Choroid plexus epithelial cell (primary cell): ENCODE results near the gene HSD17B10.
A peak's percentile ranks its signal among the peaks of the same experiment; 100 is the strongest.
"Not testable (repeated sequence)": the region's sequence is repeated elsewhere in the genome, so short reads cannot be mapped to it uniquely, and the experiment has no call there.

Source experiments
- DNase-seq: peaks from one replicate; pipeline ENCODE4 v3.0.0-alpha.2; 2010; ENCODE audit warnings: low read depth
- H3K4me3 ChIP-seq: 2 replicates; pipeline ENCODE4 v1.5.1; 2011; ENCODE audit warnings: low read depth, mild to moderate bottlenecking, control low read depth, low read length, moderate library complexity
- CTCF ChIP-seq: conservative IDR thresholded peaks from 2 replicates; pipeline ENCODE4 v1.5.1; 2011; ENCODE audit warnings: low read depth, mild to moderate bottlenecking, control low read depth, inconsistent platforms, low read length, moderate library complexity

HSD17B10 gene

GRCh38 chrX:53474707-53475106, 40.5 kb upstream of the HSD17B10 start:
- H3K4me3 ChIP-seq, result no peak overlapping the region
- TF ChIP-seq CTCF, result no peak
- DNase-seq, result no peak

GRCh38 chrX:53471346-53471745, 37.2 kb upstream of the HSD17B10 start:
- DNase-seq, result no peak
- no peak for TF ChIP-seq CTCF
- H3K4me3 ChIP-seq, result no peak overlapping the region

- H3K4me3 ChIP-seq, DNase-seq: not testable (repeated sequence)
These were observed 34.5 kb upstream of the HSD17B10 start for GRCh38 chrX:53468659-53469058.

- H3K4me3 ChIP-seq, result no peak overlapping the region
- peak; percentile 53 for TF ChIP-seq CTCF
- DNase-seq, result peak; percentile 56
These were observed 23.9 kb upstream of the HSD17B10 start for GRCh38 chrX:53458082-53458481.

- TF ChIP-seq CTCF, result no peak
- H3K4me3 ChIP-seq, result no peak overlapping the region
- DNase-seq, result peak; percentile 37
These were observed 22.1 kb upstream of the HSD17B10 start for GRCh38 chrX:53456254-53456653.

- no peak for TF ChIP-seq CTCF
- no peak for DNase-seq
- H3K4me3 ChIP-seq, result no peak overlapping the region
These were observed 18.6 kb upstream of the HSD17B10 start for GRCh38 chrX:53452812-53453211.

GRCh38 chrX:53449632-53450031, 15.5 kb upstream of the HSD17B10 start:
- TF ChIP-seq CTCF, result no peak
- no peak overlapping the region for H3K4me3 ChIP-seq
- no peak for DNase-seq

GRCh38 chrX:53447441-53447840, 13.3 kb upstream of the HSD17B10 start:
- TF ChIP-seq CTCF, result no peak
- H3K4me3 ChIP-seq, result no peak overlapping the region
- DNase-seq, result no peak
